ENCODE results near the gene DHX40. TPM values are rescaled to one million over a fixed set of nuclear protein-coding genes. Genes with fewer than 3 reads are reported as not detected.
"Not testable (repeated sequence)": the region's sequence is repeated elsewhere in the genome, so short reads cannot be mapped to it uniquely, and the experiment has no call there.

Gene DHX40
- total and polyA plus RNA-seq, 2 donors = 21.7 to 38.7 TPM

- Histone ChIP-seq H3K4me3 (ENCODE audit: low read length in 2 of 2) (no peak overlapping the region), H3K9me3 (ENCODE audit: control insufficient read depth in 2 of 2, insufficient read depth in 1 of 2, low read length in 1 of 2) (no peaks in the 10 kb centered on the region), H3K27ac (ENCODE audit: low read depth in 1 of 2, low read length in 1 of 2) (peak overlapping the region in 1 of 2 donors; percentile 59), H3K27me3 (ENCODE audit: control insufficient read depth in 2 of 2, insufficient read depth in 1 of 2, low read length in 1 of 2) (no peaks in the 10 kb centered on the region), H3K4me1 (ENCODE audit: control insufficient read depth in 2 of 2, insufficient read depth in 2 of 2, low read length in 2 of 2) (peaks cover 3 to 6% of the 10 kb centered on the region in 2 donors), H3K36me3 (ENCODE audit: control insufficient read depth in 2 of 2, insufficient read depth in 2 of 2, low read length in 1 of 2) (peaks cover 4 to 31% of the 10 kb centered on the region in 2 donors)
- DNase-seq (ENCODE audit: low read depth in 6 of 9, low spot score in 9 of 9) = peak in 5 of 9 donors; percentile 15 to 59 (median 25)
- WGBS = 61% methylated on average over 5 of the region's 5 CpGs
Measured at GRCh38 chr17:59643159-59644140, 78.0 kb downstream of the DHX40 start.

- H3K4me3 ChIP-seq (ENCODE audit: low read length in 2 of 2) = no peak overlapping the region
- no peak overlapping the region for H3K27ac ChIP-seq (ENCODE audit: low read depth in 1 of 2, low read length in 1 of 2)
- DNase-seq (ENCODE audit: low read depth in 6 of 9, low spot score in 9 of 9) = no peak
- H3K36me3 ChIP-seq (ENCODE audit: control insufficient read depth in 2 of 2, insufficient read depth in 2 of 2, low read length in 1 of 2) = peaks cover 17 to 56% of the 10 kb centered on the region in 2 donors
- H3K9me3 ChIP-seq (ENCODE audit: control insufficient read depth in 2 of 2, insufficient read depth in 1 of 2, low read length in 1 of 2) = no peaks in the 10 kb centered on the region
- H3K27me3 ChIP-seq (ENCODE audit: control insufficient read depth in 2 of 2, insufficient read depth in 1 of 2, low read length in 1 of 2) = no peaks in the 10 kb centered on the region
- H3K4me1 ChIP-seq (ENCODE audit: control insufficient read depth in 2 of 2, insufficient read depth in 2 of 2, low read length in 2 of 2) = no peaks in the 10 kb centered on the region
- 95% methylated on average over 6 of the region's 6 CpGs for WGBS
Measured at GRCh38 chr17:59647288-59647687, 81.9 kb downstream of the DHX40 start.

GRCh38 chr17:59649886-59650285 is 84.5 kb downstream of the DHX40 start:
- Histone ChIP-seq H3K4me1 (ENCODE audit: control insufficient read depth in 2 of 2, insufficient read depth in 2 of 2, low read length in 2 of 2) (no peaks in the 10 kb centered on the region), H3K27ac (ENCODE audit: low read depth in 1 of 2, low read length in 1 of 2) (no peak overlapping the region), H3K27me3 (ENCODE audit: control insufficient read depth in 2 of 2, insufficient read depth in 1 of 2, low read length in 1 of 2) (no peaks in the 10 kb centered on the region), H3K36me3 (ENCODE audit: control insufficient read depth in 2 of 2, insufficient read depth in 2 of 2, low read length in 1 of 2) (peaks cover 38 to 66% of the 10 kb centered on the region in 2 donors), H3K4me3 (ENCODE audit: low read length in 2 of 2) (no peak overlapping the region), H3K9me3 (ENCODE audit: control insufficient read depth in 2 of 2, insufficient read depth in 1 of 2, low read length in 1 of 2) (peaks cover 0 to 1% of the 10 kb centered on the region in 2 donors)
- no peak for DNase-seq (ENCODE audit: low read depth in 6 of 9, low spot score in 9 of 9)

- Histone ChIP-seq H3K27ac (ENCODE audit: low read depth in 1 of 2, low read length in 1 of 2) (no peak overlapping the region), H3K4me3 (ENCODE audit: low read length in 2 of 2) (no peak overlapping the region), H3K9me3 (ENCODE audit: control insufficient read depth in 2 of 2, insufficient read depth in 1 of 2, low read length in 1 of 2) (peaks cover 0 to 1% of the 10 kb centered on the region in 2 donors), H3K4me1 (ENCODE audit: control insufficient read depth in 2 of 2, insufficient read depth in 2 of 2, low read length in 2 of 2) (no peaks in the 10 kb centered on the region), H3K27me3 (ENCODE audit: control insufficient read depth in 2 of 2, insufficient read depth in 1 of 2, low read length in 1 of 2) (no peaks in the 10 kb centered on the region), H3K36me3 (ENCODE audit: control insufficient read depth in 2 of 2, insufficient read depth in 2 of 2, low read length in 1 of 2) (peaks cover 42 to 67% of the 10 kb centered on the region in 2 donors)
- no peak for DNase-seq (ENCODE audit: low read depth in 6 of 9, low spot score in 9 of 9)
- 100% methylated on average over 1 of the region's 1 CpG for WGBS
Measured at GRCh38 chr17:59650642-59651041, 85.2 kb downstream of the DHX40 start.

GRCh38 chr17:59651346-59651745 is 85.9 kb downstream of the DHX40 start:
- Histone ChIP-seq H3K36me3 (ENCODE audit: control insufficient read depth in 2 of 2, insufficient read depth in 2 of 2, low read length in 1 of 2) (peaks cover 42 to 68% of the 10 kb centered on the region in 2 donors), H3K4me3 (ENCODE audit: low read length in 2 of 2) (no peak overlapping the region), H3K9me3 (ENCODE audit: control insufficient read depth in 2 of 2, insufficient read depth in 1 of 2, low read length in 1 of 2) (peaks cover 0 to 1% of the 10 kb centered on the region in 2 donors), H3K27me3 (ENCODE audit: control insufficient read depth in 2 of 2, insufficient read depth in 1 of 2, low read length in 1 of 2) (no peaks in the 10 kb centered on the region), H3K27ac (ENCODE audit: low read depth in 1 of 2, low read length in 1 of 2) (no peak overlapping the region), H3K4me1 (ENCODE audit: control insufficient read depth in 2 of 2, insufficient read depth in 2 of 2, low read length in 2 of 2) (no peaks in the 10 kb centered on the region)
- peak in 1 of 9 donors; percentile 16 for DNase-seq (ENCODE audit: low read depth in 6 of 9, low spot score in 9 of 9)

- peaks cover 45 to 70% of the 10 kb centered on the region in 2 donors for H3K36me3 ChIP-seq (ENCODE audit: control insufficient read depth in 2 of 2, insufficient read depth in 2 of 2, low read length in 1 of 2)
- no peaks in the 10 kb centered on the region for H3K27me3 ChIP-seq (ENCODE audit: control insufficient read depth in 2 of 2, insufficient read depth in 1 of 2, low read length in 1 of 2)
- H3K27ac ChIP-seq (ENCODE audit: low read depth in 1 of 2, low read length in 1 of 2) = no peak overlapping the region
- WGBS = 97% methylated on average over 2 of the region's 2 CpGs
- DNase-seq (ENCODE audit: low read depth in 6 of 9, low spot score in 9 of 9) = no peak
- peaks cover 0 to 1% of the 10 kb centered on the region in 2 donors for H3K9me3 ChIP-seq (ENCODE audit: control insufficient read depth in 2 of 2, insufficient read depth in 1 of 2, low read length in 1 of 2)
- H3K4me3 ChIP-seq (ENCODE audit: low read length in 2 of 2) = no peak overlapping the region
- H3K4me1 ChIP-seq (ENCODE audit: control insufficient read depth in 2 of 2, insufficient read depth in 2 of 2, low read length in 2 of 2) = no peaks in the 10 kb centered on the region
Measured at GRCh38 chr17:59652119-59652518, 86.7 kb downstream of the DHX40 start.

GRCh38 chr17:59656624-59657023 is 91.2 kb downstream of the DHX40 start:
- 97% methylated on average over 7 of the region's 7 CpGs for WGBS
- not testable (repeated sequence) for H3K27me3 ChIP-seq (ENCODE audit: control insufficient read depth in 2 of 2, insufficient read depth in 1 of 2, low read length in 1 of 2); H3K9me3 ChIP-seq (ENCODE audit: control insufficient read depth in 2 of 2, insufficient read depth in 1 of 2, low read length in 1 of 2); H3K4me1 ChIP-seq (ENCODE audit: control insufficient read depth in 2 of 2, insufficient read depth in 2 of 2, low read length in 2 of 2); H3K27ac ChIP-seq (ENCODE audit: low read depth in 1 of 2, low read length in 1 of 2); H3K4me3 ChIP-seq (ENCODE audit: low read length in 2 of 2); DNase-seq (ENCODE audit: low read depth in 6 of 9, low spot score in 9 of 9)
- H3K36me3 ChIP-seq (ENCODE audit: control insufficient read depth in 2 of 2, insufficient read depth in 2 of 2, low read length in 1 of 2) = peaks cover 38 to 76% of the 10 kb centered on the region in 2 donors

Other genes starting within 250 kb of the DHX40 start
- 7.0 TPM for gene YPEL2, start 234.0 kb upstream of the DHX40 start, total RNA-seq
- 10.6 TPM for gene YPEL2, start 234.0 kb upstream of the DHX40 start, polyA plus RNA-seq
- gene CLTC, start 54.3 kb downstream of the DHX40 start, total RNA-seq = 89.0 TPM
- 127 TPM for gene CLTC, start 54.3 kb downstream of the DHX40 start, polyA plus RNA-seq
- gene PTRH2, start 141.8 kb downstream of the DHX40 start, total RNA-seq = 23.2 TPM
- 25.9 TPM for gene PTRH2, start 141.8 kb downstream of the DHX40 start, polyA plus RNA-seq
- 72.3 TPM for gene VMP1, start 142.0 kb downstream of the DHX40 start, total RNA-seq
- 202 TPM for gene VMP1, start 142.0 kb downstream of the DHX40 start, polyA plus RNA-seq